Measurements from ENCODE around the gene CLRN3.

DNA sequence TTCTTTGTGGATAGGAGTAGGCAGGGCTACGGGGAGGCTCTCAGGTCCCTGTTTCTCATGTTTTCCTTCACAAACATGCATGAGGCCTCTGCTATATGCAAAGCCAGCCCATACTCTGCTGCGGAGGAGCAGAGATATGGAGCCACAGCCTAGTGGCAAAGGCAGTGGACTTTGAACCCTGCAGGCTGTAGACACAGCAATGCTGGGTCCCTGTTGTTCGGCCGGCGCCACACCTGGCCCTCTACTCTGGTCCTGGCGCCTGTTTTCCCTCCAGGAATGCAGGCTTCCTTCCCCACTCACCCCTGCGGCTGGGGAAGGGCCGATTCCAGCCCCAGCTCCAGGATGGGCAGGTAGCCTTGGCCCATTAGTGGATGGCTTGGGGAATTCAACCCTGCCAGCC, 11.5 kb downstream of the CLRN3 start:
- TF ChIP-seq, protein P1, sequence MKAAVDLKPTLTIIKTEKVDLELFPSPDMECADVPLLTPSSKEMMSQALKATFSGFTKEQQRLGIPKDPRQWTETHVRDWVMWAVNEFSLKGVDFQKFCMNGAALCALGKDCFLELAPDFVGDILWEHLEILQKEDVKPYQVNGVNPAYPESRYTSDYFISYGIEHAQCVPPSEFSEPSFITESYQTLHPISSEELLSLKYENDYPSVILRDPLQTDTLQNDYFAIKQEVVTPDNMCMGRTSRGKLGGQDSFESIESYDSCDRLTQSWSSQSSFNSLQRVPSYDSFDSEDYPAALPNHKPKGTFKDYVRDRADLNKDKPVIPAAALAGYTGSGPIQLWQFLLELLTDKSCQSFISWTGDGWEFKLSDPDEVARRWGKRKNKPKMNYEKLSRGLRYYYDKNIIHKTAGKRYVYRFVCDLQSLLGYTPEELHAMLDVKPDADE (IDR thresholded peaks at IDR 0.05), result no peak
- TF ChIP-seq, protein P2, sequence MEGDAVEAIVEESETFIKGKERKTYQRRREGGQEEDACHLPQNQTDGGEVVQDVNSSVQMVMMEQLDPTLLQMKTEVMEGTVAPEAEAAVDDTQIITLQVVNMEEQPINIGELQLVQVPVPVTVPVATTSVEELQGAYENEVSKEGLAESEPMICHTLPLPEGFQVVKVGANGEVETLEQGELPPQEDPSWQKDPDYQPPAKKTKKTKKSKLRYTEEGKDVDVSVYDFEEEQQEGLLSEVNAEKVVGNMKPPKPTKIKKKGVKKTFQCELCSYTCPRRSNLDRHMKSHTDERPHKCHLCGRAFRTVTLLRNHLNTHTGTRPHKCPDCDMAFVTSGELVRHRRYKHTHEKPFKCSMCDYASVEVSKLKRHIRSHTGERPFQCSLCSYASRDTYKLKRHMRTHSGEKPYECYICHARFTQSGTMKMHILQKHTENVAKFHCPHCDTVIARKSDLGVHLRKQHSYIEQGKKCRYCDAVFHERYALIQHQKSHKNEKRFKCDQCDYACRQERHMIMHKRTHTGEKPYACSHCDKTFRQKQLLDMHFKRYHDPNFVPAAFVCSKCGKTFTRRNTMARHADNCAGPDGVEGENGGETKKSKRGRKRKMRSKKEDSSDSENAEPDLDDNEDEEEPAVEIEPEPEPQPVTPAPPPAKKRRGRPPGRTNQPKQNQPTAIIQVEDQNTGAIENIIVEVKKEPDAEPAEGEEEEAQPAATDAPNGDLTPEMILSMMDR (conservative IDR thresholded peaks at IDR 0.05; ENCODE audit: low read depth in 2 of 2), result no peak
- TF ChIP-seq POLR2AphosphoS5 (IDR thresholded peaks at IDR 0.05; ENCODE audit: low read depth) (no peak), EZH2 (IDR thresholded peaks at IDR 0.05; ENCODE audit: low read depth, unreplicated experiment) (no peak), NANOG (IDR thresholded peaks at IDR 0.05; ENCODE audit: borderline replicate concordance) (no peak), ZNF114 (CRISPR knock-in tag; IDR thresholded peaks at IDR 0.05) (no peak), EZH2phosphoT487 (IDR thresholded peaks at IDR 0.05; ENCODE audit: unreplicated experiment) (no peak), ZNF331 (CRISPR knock-in tag; IDR thresholded peaks at IDR 0.05; ENCODE audit: low read depth) (no peak)
- TF ChIP-seq, protein P3, sequence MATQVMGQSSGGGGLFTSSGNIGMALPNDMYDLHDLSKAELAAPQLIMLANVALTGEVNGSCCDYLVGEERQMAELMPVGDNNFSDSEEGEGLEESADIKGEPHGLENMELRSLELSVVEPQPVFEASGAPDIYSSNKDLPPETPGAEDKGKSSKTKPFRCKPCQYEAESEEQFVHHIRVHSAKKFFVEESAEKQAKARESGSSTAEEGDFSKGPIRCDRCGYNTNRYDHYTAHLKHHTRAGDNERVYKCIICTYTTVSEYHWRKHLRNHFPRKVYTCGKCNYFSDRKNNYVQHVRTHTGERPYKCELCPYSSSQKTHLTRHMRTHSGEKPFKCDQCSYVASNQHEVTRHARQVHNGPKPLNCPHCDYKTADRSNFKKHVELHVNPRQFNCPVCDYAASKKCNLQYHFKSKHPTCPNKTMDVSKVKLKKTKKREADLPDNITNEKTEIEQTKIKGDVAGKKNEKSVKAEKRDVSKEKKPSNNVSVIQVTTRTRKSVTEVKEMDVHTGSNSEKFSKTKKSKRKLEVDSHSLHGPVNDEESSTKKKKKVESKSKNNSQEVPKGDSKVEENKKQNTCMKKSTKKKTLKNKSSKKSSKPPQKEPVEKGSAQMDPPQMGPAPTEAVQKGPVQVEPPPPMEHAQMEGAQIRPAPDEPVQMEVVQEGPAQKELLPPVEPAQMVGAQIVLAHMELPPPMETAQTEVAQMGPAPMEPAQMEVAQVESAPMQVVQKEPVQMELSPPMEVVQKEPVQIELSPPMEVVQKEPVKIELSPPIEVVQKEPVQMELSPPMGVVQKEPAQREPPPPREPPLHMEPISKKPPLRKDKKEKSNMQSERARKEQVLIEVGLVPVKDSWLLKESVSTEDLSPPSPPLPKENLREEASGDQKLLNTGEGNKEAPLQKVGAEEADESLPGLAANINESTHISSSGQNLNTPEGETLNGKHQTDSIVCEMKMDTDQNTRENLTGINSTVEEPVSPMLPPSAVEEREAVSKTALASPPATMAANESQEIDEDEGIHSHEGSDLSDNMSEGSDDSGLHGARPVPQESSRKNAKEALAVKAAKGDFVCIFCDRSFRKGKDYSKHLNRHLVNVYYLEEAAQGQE (IDR thresholded peaks at IDR 0.05; ENCODE audit: unreplicated experiment), result no peak

Data from GM23338 (cell line).